Mesendoderm (in vitro differentiated cells): ENCODE results near the gene NDUFA13. TPM values are rescaled to one million over a fixed set of nuclear protein-coding genes. Genes with fewer than 3 reads are reported as not detected.
A peak's percentile ranks its signal among the peaks of the same experiment; 100 is the strongest.
"Not testable (repeated sequence)": the region's sequence is repeated elsewhere in the genome, so short reads cannot be mapped to it uniquely, and the experiment has no call there.

Experiments
- DNase-seq: peaks from one replicate; pipeline ENCODE4 v3.0.0; 2013
- H2AK5ac ChIP-seq: 2 replicates; pipeline ENCODE4 v1.6.1; 2013; ENCODE audit warnings: low read length, inconsistent platforms
- H2BK120ac ChIP-seq: 2 replicates; pipeline ENCODE4 v1.6.1; 2013; ENCODE audit warnings: low read depth, mild to moderate bottlenecking, low read length, moderate library complexity, mixed read lengths
- H2BK15ac ChIP-seq: replicated peaks from 2 replicates; pipeline ENCODE4 v1.6.1; 2013; ENCODE audit warnings: low read depth, mild to moderate bottlenecking, moderate library complexity
- H2BK5ac ChIP-seq: 2 replicates; pipeline ENCODE4 v1.6.1; 2013; ENCODE audit warnings: low read length, inconsistent platforms
- H3K18ac ChIP-seq: 2 replicates; pipeline ENCODE4 v1.6.1; 2013; ENCODE audit warnings: mild to moderate bottlenecking, low read length, mixed read lengths
- H3K23ac ChIP-seq: one replicate; pipeline ENCODE4 v1.6.1; 2013; ENCODE audit warnings: low read length
- H3K27ac ChIP-seq: 2 replicates; pipeline ENCODE4 v1.5.1; 2013; ENCODE audit warnings: low read depth, mild to moderate bottlenecking, inconsistent platforms, low read length, moderate library complexity
- H3K27me3 ChIP-seq: 2 replicates; pipeline ENCODE4 v1.6.1; 2013; ENCODE audit warnings: low read length, control low read depth, mild to moderate bottlenecking, inconsistent platforms; ENCODE audit not compliant: insufficient read depth, poor library complexity
- H3K36me3 ChIP-seq: 2 replicates; pipeline ENCODE4 v1.6.1; 2013; ENCODE audit warnings: low read length, inconsistent platforms; ENCODE audit not compliant: control insufficient read depth, insufficient read depth
- H3K4ac ChIP-seq: one replicate; pipeline ENCODE4 v1.6.1; 2013; ENCODE audit warnings: low read depth, mild to moderate bottlenecking, low read length, moderate library complexity
- H3K4me1 ChIP-seq: 2 replicates; pipeline ENCODE4 v1.6.1; 2013; ENCODE audit warnings: low read depth, low read length, inconsistent platforms; ENCODE audit not compliant: control insufficient read depth
- H3K4me2 ChIP-seq: 2 replicates; pipeline ENCODE4 v1.6.1; 2013; ENCODE audit warnings: low read length
- H3K4me3 ChIP-seq: 2 replicates; pipeline ENCODE4 v1.5.1; 2013; ENCODE audit warnings: mild to moderate bottlenecking, low read length
- H3K56ac ChIP-seq: one replicate; pipeline ENCODE4 v1.6.1; 2013; ENCODE audit warnings: low read length
- H3K79me1 ChIP-seq: 2 replicates; pipeline ENCODE4 v1.6.1; 2013; ENCODE audit warnings: low read length, inconsistent platforms
- H3K79me2 ChIP-seq: 2 replicates; pipeline ENCODE4 v1.6.1; 2013; ENCODE audit warnings: mild to moderate bottlenecking, low read length; ENCODE audit not compliant: control insufficient read depth, insufficient read depth
- H3K9ac ChIP-seq: 2 replicates; pipeline ENCODE4 v1.6.1; 2013; ENCODE audit warnings: low read length, inconsistent platforms
- H4K5ac ChIP-seq: one replicate; pipeline ENCODE4 v1.6.1; 2013; ENCODE audit warnings: low read length
- H4K8ac ChIP-seq: one replicate; pipeline ENCODE4 v1.6.1; 2013; ENCODE audit warnings: low read depth, mild to moderate bottlenecking, control low read depth, low read length, moderate library complexity
- WGBS: extraction: QIAGEN DNeasy Blood & Tissue Kit; methylation state at CpG from one replicate; pipeline ENCODE4 v1.1.7; 2013; ENCODE audit warnings: low lambda C conversion rate, missing lambda C conversion rate; ENCODE audit not compliant: insufficient coverage; ENCODE audit errors: extremely low coverage; 5-methylcytosine and 5-hydroxymethylcytosine counted together
- polyA plus RNA-seq, 2 experiments: library from polyadenylated mRNA; stranded (reverse); fragments of 200-250 nt; gene quantifications; one replicate each; pipeline ENCODE4 v1.2.3, GENCODE V29; 2013

The NDUFA13 gene
- 203 TPM for polyA plus RNA-seq (2013, experiment 1 of 2)
- polyA plus RNA-seq (2013, experiment 2 of 2): 202 TPM

GRCh38 chr19:19515642-19516519 is at the start of gene NDUFA13:
Gene NDUFA13, plus strand, starts transcription at chr19:19516225. Its CDS starts 14 bp downstream, at chr19:19516239.
- Histone ChIP-seq H4K8ac (peak within 1 kb of the TSS; percentile 95), H3K36me3 (peaks cover 4% of the 10 kb centered on the region), H3K27me3 (no peaks in the 10 kb centered on the region), H3K27ac (no peak within 1 kb of the TSS), H2BK120ac (no peak within 1 kb of the TSS), H3K79me2 (peaks cover 20% of the 10 kb centered on the region), H3K4me1 (no peaks in the 10 kb centered on the region), H2AK5ac (no peak within 1 kb of the TSS), H3K4me3 (peak within 1 kb of the TSS; percentile 98), H3K9ac (peak within 1 kb of the TSS; percentile 96), H3K4me2 (peak within 1 kb of the TSS; percentile 84), H2BK5ac (no peak within 1 kb of the TSS), H3K23ac (peak within 1 kb of the TSS; percentile 90), H3K4ac (peak within 1 kb of the TSS; percentile 58), H3K56ac (peak within 1 kb of the TSS; percentile 94), H4K5ac (no peak within 1 kb of the TSS), H3K18ac (peak within 1 kb of the TSS; percentile 97), H3K79me1 (peaks cover 12% of the 10 kb centered on the region), H2BK15ac (no peak within 1 kb of the TSS)
- no CpG with 5 or more reads among the region's 61 CpGs for WGBS
- peak; percentile 98 for DNase-seq

GRCh38 chr19:19468424-19469050 is 47.5 kb upstream of the NDUFA13 start:
- H3K79me2 ChIP-seq: peaks cover 59% of the 10 kb centered on the region
- H3K27ac ChIP-seq: no peak overlapping the region
- peaks cover 13% of the 10 kb centered on the region for H3K36me3 ChIP-seq
- peaks cover 41% of the 10 kb centered on the region for H3K79me1 ChIP-seq
- no peak overlapping the region for H3K4ac ChIP-seq
- H3K9ac ChIP-seq: no peak overlapping the region
- no peak overlapping the region for H4K8ac ChIP-seq
- no peak overlapping the region for H3K4me3 ChIP-seq
- DNase-seq: no peak
- H2BK5ac ChIP-seq: no peak overlapping the region
- no peaks in the 10 kb centered on the region for H3K27me3 ChIP-seq
- H3K18ac ChIP-seq: no peak overlapping the region
- no peak overlapping the region for H3K56ac ChIP-seq
- no peak overlapping the region for H3K4me2 ChIP-seq
- WGBS: no CpG with 5 or more reads among the region's 2 CpGs
- no peak overlapping the region for H4K5ac ChIP-seq
- no peak overlapping the region for H2AK5ac ChIP-seq
- H2BK15ac ChIP-seq: no peak overlapping the region
- no peak overlapping the region for H2BK120ac ChIP-seq
- no peak overlapping the region for H3K23ac ChIP-seq
- H3K4me1 ChIP-seq: peaks cover 9% of the 10 kb centered on the region

- Histone ChIP-seq H2BK5ac (no peak overlapping the region), H3K27me3 (no peaks in the 10 kb centered on the region), H3K36me3 (peaks cover 11% of the 10 kb centered on the region), H3K4me1 (no peaks in the 10 kb centered on the region), H3K9ac (no peak overlapping the region), H3K27ac (no peak overlapping the region), H2BK15ac (no peak overlapping the region), H3K23ac (no peak overlapping the region), H3K4me3 (no peak overlapping the region), H3K18ac (no peak overlapping the region), H3K4me2 (no peak overlapping the region), H3K4ac (no peak overlapping the region), H4K8ac (no peak overlapping the region), H3K56ac (no peak overlapping the region), H2BK120ac (no peak overlapping the region), H3K79me1 (peaks cover 39% of the 10 kb centered on the region), H4K5ac (no peak overlapping the region), H3K79me2 (peaks cover 52% of the 10 kb centered on the region), H2AK5ac (no peak overlapping the region)
- no peak for DNase-seq
- WGBS: no CpG with 5 or more reads among the region's 3 CpGs
These were observed 45.4 kb upstream of the NDUFA13 start for GRCh38 chr19:19470579-19470978.

- no peak overlapping the region for H2AK5ac ChIP-seq
- no peak for DNase-seq
- no peak overlapping the region for H3K23ac ChIP-seq
- H3K79me2 ChIP-seq: peaks cover 52% of the 10 kb centered on the region
- no peak overlapping the region for H2BK120ac ChIP-seq
- H3K4me2 ChIP-seq: no peak overlapping the region
- H2BK5ac ChIP-seq: no peak overlapping the region
- peaks cover 5% of the 10 kb centered on the region for H3K36me3 ChIP-seq
- H3K79me1 ChIP-seq: peaks cover 38% of the 10 kb centered on the region
- no peak overlapping the region for H4K8ac ChIP-seq
- H2BK15ac ChIP-seq: no peak overlapping the region
- WGBS: no CpG with 5 or more reads among the region's 6 CpGs
- H4K5ac ChIP-seq: no peak overlapping the region
- no peak overlapping the region for H3K9ac ChIP-seq
- no peak overlapping the region for H3K4me3 ChIP-seq
- H3K4ac ChIP-seq: no peak overlapping the region
- H3K27ac ChIP-seq: no peak overlapping the region
- H3K27me3 ChIP-seq: no peaks in the 10 kb centered on the region
- H3K4me1 ChIP-seq: no peaks in the 10 kb centered on the region
- H3K18ac ChIP-seq: no peak overlapping the region
- no peak overlapping the region for H3K56ac ChIP-seq
These were observed 44.3 kb upstream of the NDUFA13 start for GRCh38 chr19:19471682-19472081.

- not testable (repeated sequence) for H2AK5ac ChIP-seq
These were observed 43.9 kb upstream of the NDUFA13 start for GRCh38 chr19:19472106-19472505.

More at GRCh38 chr19:19472106-19472505, 43.9 kb upstream of the NDUFA13 start:
- not testable (repeated sequence) for H3K4me3 ChIP-seq, H3K4ac ChIP-seq, H4K5ac ChIP-seq, H2BK120ac ChIP-seq, H3K4me2 ChIP-seq, DNase-seq, H3K9ac ChIP-seq, H3K36me3 ChIP-seq, H3K27me3 ChIP-seq, H2BK15ac ChIP-seq, H3K18ac ChIP-seq, H4K8ac ChIP-seq, H3K56ac ChIP-seq, H2BK5ac ChIP-seq, H3K27ac ChIP-seq, H3K4me1 ChIP-seq, H3K23ac ChIP-seq
- Histone ChIP-seq H3K79me1 (peaks cover 39% of the 10 kb centered on the region), H3K79me2 (peaks cover 54% of the 10 kb centered on the region)
- WGBS: no CpG with 5 or more reads among the region's 5 CpGs
